GM20000 (cell line): ENCODE results near the gene MTF2.

ENCODE experiments used
- DNase-seq: peaks from one replicate; pipeline ENCODE4 v3.0.0; 2012; ENCODE audit warnings: low spot score
- CTCF ChIP-seq: IDR thresholded peaks from 2 replicates; pipeline ENCODE4 v1.5.1; 2012; ENCODE audit warnings: mild to moderate bottlenecking, control low read depth; ENCODE audit errors: extremely low read depth, missing control alignments

The MTF2 gene

GRCh38 chr1:93123201-93123783, 44.2 kb downstream of the MTF2 start:
- TF ChIP-seq CTCF, result no peak
- no peak for DNase-seq

- DNase-seq, result no peak
- no peak for TF ChIP-seq CTCF
These were observed 45.7 kb downstream of the MTF2 start for GRCh38 chr1:93124556-93125355.

- TF ChIP-seq CTCF, result no peak
- DNase-seq, result no peak
These were observed 50.5 kb downstream of the MTF2 start for GRCh38 chr1:93129507-93130099.

GRCh38 chr1:93132638-93133037, 53.6 kb downstream of the MTF2 start:
- TF ChIP-seq CTCF, result no peak
- no peak for DNase-seq

DNA sequence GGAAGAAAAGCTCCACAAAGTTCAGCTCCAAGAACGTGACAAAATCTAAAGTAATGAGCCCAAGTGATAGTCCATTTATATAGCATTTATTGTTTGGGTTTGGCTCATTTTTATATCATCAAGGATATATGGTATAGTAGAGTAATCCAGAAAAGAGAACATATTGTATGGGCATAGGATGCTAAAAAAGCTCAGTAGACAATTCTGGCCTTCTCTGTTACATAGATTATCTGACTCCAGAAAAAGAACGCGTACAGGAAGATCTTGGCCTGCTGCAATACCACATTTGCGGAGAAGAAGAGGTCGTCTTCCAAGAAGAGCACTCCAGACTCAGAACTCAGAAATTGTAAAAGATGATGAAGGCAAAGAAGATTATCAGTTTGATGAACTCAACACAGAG, 57.4 kb downstream of the MTF2 start:
- DNase-seq, result no peak
- TF ChIP-seq CTCF, result no peak

GRCh38 chr1:93137604-93138292, 58.7 kb downstream of the MTF2 start:
- no peak for TF ChIP-seq CTCF

DNA sequence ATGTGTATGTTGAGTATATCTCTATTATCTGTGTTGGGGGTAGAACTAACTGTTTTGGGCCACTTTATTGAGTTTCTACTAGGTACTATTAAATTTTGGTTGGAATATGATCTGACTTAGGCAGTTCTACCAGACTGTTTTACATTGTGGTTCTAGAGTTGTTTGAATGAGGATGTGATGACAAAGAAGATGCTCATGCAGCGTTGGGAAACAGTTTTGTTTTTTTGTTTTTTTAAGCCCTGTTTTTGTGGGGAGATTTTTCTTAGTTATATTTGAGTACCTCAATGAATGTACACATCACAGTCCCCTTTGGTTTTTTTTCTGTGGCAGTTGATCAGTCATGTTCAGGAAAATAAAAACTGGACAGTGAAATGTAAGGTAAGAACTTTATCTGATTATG, 61.0 kb downstream of the MTF2 start:
- no peak for TF ChIP-seq CTCF
- no peak for DNase-seq

More at GRCh38 chr1:93137604-93138292, 58.7 kb downstream of the MTF2 start:
- no peak for DNase-seq
